Fibroblast of lung (primary cell): ENCODE results near the gene UBQLN3. TPM values are rescaled to one million over a fixed set of nuclear protein-coding genes. Genes with fewer than 3 reads are reported as not detected.

Experiments used
- DNase-seq, 2 donors: peaks; one replicate each; pipeline versions ENCODE4 v3.0.0 to v3.0.0-alpha.2; 2010; ENCODE audit warnings: low read depth in 2 of 2
- H2AFZ ChIP-seq: 2 replicates; pipeline ENCODE4 v1.5.1; 2012; ENCODE audit warnings: low read length, control low read depth, inconsistent platforms
- H3K27ac ChIP-seq: 2 replicates; pipeline ENCODE4 v1.5.1; 2011; ENCODE audit warnings: low read length, control low read depth; ENCODE audit not compliant: insufficient read depth
- H3K27me3 ChIP-seq: 2 replicates; pipeline ENCODE4 v1.5.1; 2011; ENCODE audit warnings: mild to moderate bottlenecking, low read length; ENCODE audit not compliant: control insufficient read depth, insufficient read depth
- H3K36me3 ChIP-seq: 2 replicates; pipeline ENCODE4 v1.5.1; 2011; ENCODE audit warnings: low read length; ENCODE audit not compliant: control insufficient read depth, insufficient read depth
- H3K4me1 ChIP-seq: 2 replicates; pipeline ENCODE4 v1.5.1; 2011; ENCODE audit warnings: low read length; ENCODE audit not compliant: control insufficient read depth, insufficient read depth; ENCODE audit errors: extremely low read depth
- H3K4me2 ChIP-seq: 2 replicates; pipeline ENCODE4 v1.5.1; 2011; ENCODE audit warnings: low read length, control low read depth; ENCODE audit not compliant: insufficient read depth; ENCODE audit errors: extremely low read depth
- H3K4me3 ChIP-seq, 4 experiments: fragments of 200-600 bp in 1 of 4; sonication (generic) in 1 of 4; replicated peaks in 1 of 4; 2 replicates each; pipeline ENCODE4 v1.5.1; 2011 to 2016; ENCODE audit warnings: low read length in 4 of 4, low read depth in 3 of 4, mild to moderate bottlenecking in 3 of 4, control low read depth in 2 of 4, inconsistent platforms in 1 of 4, mixed read lengths in 1 of 4; ENCODE audit not compliant: insufficient read depth in 1 of 4; ENCODE audit errors: control extremely low read depth in 1 of 4
- H3K79me2 ChIP-seq: 2 replicates; pipeline ENCODE4 v1.5.1; 2012; ENCODE audit warnings: mild to moderate bottlenecking, low read length, inconsistent platforms; ENCODE audit not compliant: control insufficient read depth, insufficient read depth
- H3K9ac ChIP-seq: 2 replicates; pipeline ENCODE4 v1.5.1; 2011; ENCODE audit warnings: mild to moderate bottlenecking, low read length, control low read depth; ENCODE audit not compliant: insufficient read depth
- H3K9me3 ChIP-seq: 2 replicates; pipeline ENCODE4 v1.5.1; 2012; ENCODE audit warnings: low read depth, low read length; ENCODE audit not compliant: control insufficient read depth, insufficient read depth
- H4K20me1 ChIP-seq: 2 replicates; pipeline ENCODE4 v1.5.1; 2011; ENCODE audit warnings: low read length; ENCODE audit not compliant: control insufficient read depth, insufficient read depth; ENCODE audit errors: extremely low read depth
- CTCF ChIP-seq, 2 donors: IDR thresholded peaks in 1 of 2; conservative IDR thresholded peaks in 1 of 2; 1 replicate in 1 of 2; 2 replicates in 1 of 2; pipeline ENCODE4 v1.5.1; 2011 to 2012; ENCODE audit warnings: low read length in 2 of 2, control low read depth in 1 of 2, inconsistent platforms in 1 of 2, low read depth in 1 of 2, mild to moderate bottlenecking in 1 of 2
- EZH2 ChIP-seq: IDR thresholded peaks from 2 replicates; pipeline ENCODE4 v1.5.1; 2012; ENCODE audit warnings: low read length, control low read depth, mild to moderate bottlenecking; ENCODE audit errors: missing control alignments
- polyA minus RNA-seq: library from RNA; depleted of rRNA, polyadenylated mRNA; stranded (reverse); fragments of >200 nt; gene quantifications from 2 replicates; pipeline ENCODE4 v1.2.3, GENCODE V29; 2011; ENCODE audit warnings: low replicate concordance
- polyA plus RNA-seq, 2 donors: library from polyadenylated mRNA; depleted of rRNA in 1 of 2; stranded (reverse) in 1 of 2; unstranded in 1 of 2; fragments of >200 nt; gene quantifications; 2 replicates each; pipeline ENCODE4 v1.2.1, GENCODE V29; 2011 to 2012; ENCODE audit warnings: missing spikeins in 1 of 2
- total RNA-seq: library from RNA; depleted of rRNA; stranded (reverse); fragments of >200 nt; gene quantifications from 2 replicates; pipeline ENCODE4 v1.2.1, GENCODE V29; 2014

The UBQLN3 gene
- total RNA-seq (0.17 TPM in 1 of 2 replicates, not detected in the other), polyA plus RNA-seq (not detected in 2 replicates), polyA minus RNA-seq (1.9 TPM in 1 of 2 replicates, not detected in the other)
- not detected in 2 replicates for polyA plus RNA-seq (2012)

- TF ChIP-seq EZH2 (no peak), CTCF (conservative IDR thresholded peaks at IDR 0.05 in 1 of 2, IDR thresholded peaks at IDR 0.05 in 1 of 2; ENCODE audit: low read depth in 1 of 2, low read length in 2 of 2) (no peak)
- no peak for DNase-seq
- Histone ChIP-seq H3K36me3 (no peaks in the 10 kb centered on the region), H4K20me1 (no peaks in the 10 kb centered on the region), H3K4me3 (no peak within 1 kb of the TSS), H3K27ac (no peak within 1 kb of the TSS), H2AFZ (no peak within 1 kb of the TSS), H3K4me2 (no peak within 1 kb of the TSS), H3K27me3 (no peaks in the 10 kb centered on the region), H3K9me3 (no peaks in the 10 kb centered on the region), H3K4me1 (no peaks in the 10 kb centered on the region), H3K79me2 (no peaks in the 10 kb centered on the region), H3K9ac (no peak within 1 kb of the TSS)
Observed at GRCh38 chr11:5509803-5510202, at the start of gene UBQLN3. Gene UBQLN3 (minus strand): TSS chr11:5509957. CDS start chr11:5509558, 399 bp downstream.

GRCh38 chr11:5557751-5558150 lies 48.0 kb upstream of the UBQLN3 start:
- H3K79me2 ChIP-seq, result no peaks in the 10 kb centered on the region
- H3K9ac ChIP-seq, result no peak overlapping the region
- no peak overlapping the region for H3K27ac ChIP-seq
- H3K36me3 ChIP-seq, result no peaks in the 10 kb centered on the region
- no peak overlapping the region for H3K4me3 ChIP-seq
- TF ChIP-seq CTCF (conservative IDR thresholded peaks at IDR 0.05 in 1 of 2, IDR thresholded peaks at IDR 0.05 in 1 of 2; ENCODE audit: low read depth in 1 of 2, low read length in 2 of 2) (no peak), EZH2 (no peak)
- no peak overlapping the region for H2AFZ ChIP-seq
- no peaks in the 10 kb centered on the region for H4K20me1 ChIP-seq
- no peaks in the 10 kb centered on the region for H3K27me3 ChIP-seq
- H3K4me1 ChIP-seq, result no peaks in the 10 kb centered on the region
- DNase-seq, result no peak
- no peak overlapping the region for H3K4me2 ChIP-seq
- no peaks in the 10 kb centered on the region for H3K9me3 ChIP-seq

- no peak for TF ChIP-seq CTCF (conservative IDR thresholded peaks at IDR 0.05 in 1 of 2, IDR thresholded peaks at IDR 0.05 in 1 of 2; ENCODE audit: low read depth in 1 of 2, low read length in 2 of 2)
- no peak for TF ChIP-seq EZH2
Observed at GRCh38 chr11:5556596-5557188, 46.9 kb upstream of the UBQLN3 start.

More at GRCh38 chr11:5556596-5557188, 46.9 kb upstream of the UBQLN3 start:
- no peaks in the 10 kb centered on the region for H3K27me3 ChIP-seq
- no peak overlapping the region for H3K9ac ChIP-seq
- no peak for DNase-seq
- no peaks in the 10 kb centered on the region for H4K20me1 ChIP-seq
- H3K4me2 ChIP-seq, result no peak overlapping the region
- no peaks in the 10 kb centered on the region for H3K9me3 ChIP-seq
- H2AFZ ChIP-seq, result no peak overlapping the region
- no peaks in the 10 kb centered on the region for H3K4me1 ChIP-seq
- no peaks in the 10 kb centered on the region for H3K36me3 ChIP-seq
- H3K79me2 ChIP-seq, result no peaks in the 10 kb centered on the region
- no peak overlapping the region for H3K27ac ChIP-seq
- H3K4me3 ChIP-seq, result no peak overlapping the region
